ENCODE data around the gene F9. TPM values are rescaled to one million over a fixed set of nuclear protein-coding genes. Genes with fewer than 3 reads are reported as not detected.
"Not testable (repeated sequence)": the region's sequence is repeated elsewhere in the genome, so short reads cannot be mapped to it uniquely, and the experiment has no call there.

F9 gene
- total RNA-seq, 1 donor from 2014 or later: not detected

DNA sequence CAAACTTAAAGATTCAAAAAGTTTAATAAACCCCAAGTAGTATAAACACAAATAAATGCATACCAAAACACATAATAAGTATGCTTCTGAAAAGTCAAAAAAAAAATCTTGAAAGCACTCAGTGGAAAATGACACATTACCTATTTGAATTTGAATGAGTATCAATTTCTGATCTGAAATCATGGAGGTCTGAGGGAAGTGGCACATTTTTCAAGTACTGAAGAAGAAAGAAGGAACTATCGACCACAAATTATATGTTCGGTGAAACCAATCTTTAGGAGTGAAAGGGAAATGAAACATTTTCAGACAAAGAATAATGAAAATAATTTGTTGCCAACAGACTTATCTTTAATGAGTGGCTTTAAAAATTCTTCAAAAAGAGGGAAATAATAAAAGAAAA lies 12.1 kb upstream of the F9 start:
- H3K36me3 ChIP-seq (ENCODE audit: control insufficient read depth, insufficient read depth, low read length): no peaks in the 10 kb centered on the region
- DNase-seq (ENCODE audit: low read depth): no peak
- H3K4me3 ChIP-seq (ENCODE audit: low read depth, low read length): no peak overlapping the region
- TF ChIP-seq, protein P1, sequence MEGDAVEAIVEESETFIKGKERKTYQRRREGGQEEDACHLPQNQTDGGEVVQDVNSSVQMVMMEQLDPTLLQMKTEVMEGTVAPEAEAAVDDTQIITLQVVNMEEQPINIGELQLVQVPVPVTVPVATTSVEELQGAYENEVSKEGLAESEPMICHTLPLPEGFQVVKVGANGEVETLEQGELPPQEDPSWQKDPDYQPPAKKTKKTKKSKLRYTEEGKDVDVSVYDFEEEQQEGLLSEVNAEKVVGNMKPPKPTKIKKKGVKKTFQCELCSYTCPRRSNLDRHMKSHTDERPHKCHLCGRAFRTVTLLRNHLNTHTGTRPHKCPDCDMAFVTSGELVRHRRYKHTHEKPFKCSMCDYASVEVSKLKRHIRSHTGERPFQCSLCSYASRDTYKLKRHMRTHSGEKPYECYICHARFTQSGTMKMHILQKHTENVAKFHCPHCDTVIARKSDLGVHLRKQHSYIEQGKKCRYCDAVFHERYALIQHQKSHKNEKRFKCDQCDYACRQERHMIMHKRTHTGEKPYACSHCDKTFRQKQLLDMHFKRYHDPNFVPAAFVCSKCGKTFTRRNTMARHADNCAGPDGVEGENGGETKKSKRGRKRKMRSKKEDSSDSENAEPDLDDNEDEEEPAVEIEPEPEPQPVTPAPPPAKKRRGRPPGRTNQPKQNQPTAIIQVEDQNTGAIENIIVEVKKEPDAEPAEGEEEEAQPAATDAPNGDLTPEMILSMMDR (IDR thresholded peaks at IDR 0.05; ENCODE audit: insufficient read depth, low read length, poor library complexity, severe bottlenecking): no peak
- H3K27me3 ChIP-seq (ENCODE audit: control insufficient read depth, insufficient read depth, low read length): no peaks in the 10 kb centered on the region

DNA sequence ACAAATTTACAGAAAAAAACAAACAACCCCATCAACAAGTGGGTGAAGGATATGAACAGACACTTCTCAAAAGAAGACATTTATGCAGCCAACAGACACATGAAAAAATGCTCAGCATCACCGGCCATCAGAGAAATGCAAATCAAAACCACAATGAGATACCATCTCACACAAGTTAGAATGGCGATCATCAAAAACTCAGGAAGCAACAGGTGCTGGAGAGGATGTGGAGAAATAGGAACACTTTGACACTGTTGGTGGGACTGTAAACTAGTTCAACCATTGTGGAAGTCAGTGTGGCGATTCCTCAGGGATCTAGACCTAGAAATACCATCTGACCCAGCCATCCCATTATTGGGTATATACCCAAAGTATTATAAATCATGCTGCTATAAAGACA lies 1.7 kb upstream of the F9 start:
- not testable (repeated sequence) for H3K27me3 ChIP-seq (ENCODE audit: control insufficient read depth, insufficient read depth, low read length); DNase-seq (ENCODE audit: low read depth); H3K36me3 ChIP-seq (ENCODE audit: control insufficient read depth, insufficient read depth, low read length); H3K4me3 ChIP-seq (ENCODE audit: low read depth, low read length)

DNA sequence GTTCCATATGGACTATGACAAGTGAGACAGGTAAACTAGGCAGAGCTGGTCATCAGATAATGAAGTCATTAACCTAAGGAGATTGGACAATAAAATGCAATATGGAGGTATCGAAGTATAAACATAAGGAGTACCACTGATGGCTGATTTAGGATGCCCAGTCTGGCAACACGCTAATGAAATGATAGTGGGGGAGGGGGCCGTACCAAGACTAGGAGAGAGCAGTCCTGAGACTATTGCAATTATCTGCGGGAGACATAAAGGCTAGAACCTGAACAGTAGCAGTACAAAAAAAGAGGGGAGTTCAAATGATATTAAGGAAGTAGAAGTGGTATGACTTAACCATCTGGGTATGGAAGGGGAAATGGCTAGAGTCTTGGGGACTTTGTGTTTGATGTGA lies 2.3 kb downstream of the F9 start:
- H3K36me3 ChIP-seq (ENCODE audit: control insufficient read depth, insufficient read depth, low read length): no peaks in the 10 kb centered on the region
- TF ChIP-seq, protein P1 (IDR thresholded peaks at IDR 0.05; ENCODE audit: insufficient read depth, low read length, poor library complexity, severe bottlenecking): no peak

DNA sequence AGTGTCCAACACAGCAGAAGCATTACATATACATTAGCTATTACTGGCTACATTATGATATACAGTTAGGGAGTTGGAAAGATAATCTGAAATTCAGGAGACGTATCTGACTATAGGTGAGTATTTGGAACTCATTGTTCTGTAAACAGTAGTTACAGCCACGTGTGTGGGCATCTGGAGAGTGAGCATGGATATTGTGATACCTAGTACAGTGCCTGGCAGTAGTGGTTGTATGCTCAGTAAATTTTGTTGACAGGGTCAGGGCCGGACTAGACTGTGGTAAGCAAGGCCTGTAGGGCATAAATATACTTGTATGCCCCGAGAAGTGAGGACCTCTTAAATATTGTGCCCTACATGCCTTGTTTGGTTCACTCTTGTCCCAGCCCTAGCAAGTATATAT lies 2.9 kb downstream of the F9 start:
- H3K4me3 ChIP-seq (ENCODE audit: low read depth, low read length): no peak overlapping the region
- H3K36me3 ChIP-seq (ENCODE audit: control insufficient read depth, insufficient read depth, low read length): no peaks in the 10 kb centered on the region
- TF ChIP-seq, protein P1 (IDR thresholded peaks at IDR 0.05; ENCODE audit: insufficient read depth, low read length, poor library complexity, severe bottlenecking): no peak
- DNase-seq (ENCODE audit: low read depth): no peak
- no peaks in the 10 kb centered on the region for H3K27me3 ChIP-seq (ENCODE audit: control insufficient read depth, insufficient read depth, low read length)

More for the DNA sequence above, 2.3 kb downstream of the F9 start:
- Histone ChIP-seq H3K27me3 (ENCODE audit: control insufficient read depth, insufficient read depth, low read length) (no peaks in the 10 kb centered on the region), H3K4me3 (ENCODE audit: low read depth, low read length) (no peak overlapping the region)
- no peak for DNase-seq (ENCODE audit: low read depth)

DNA sequence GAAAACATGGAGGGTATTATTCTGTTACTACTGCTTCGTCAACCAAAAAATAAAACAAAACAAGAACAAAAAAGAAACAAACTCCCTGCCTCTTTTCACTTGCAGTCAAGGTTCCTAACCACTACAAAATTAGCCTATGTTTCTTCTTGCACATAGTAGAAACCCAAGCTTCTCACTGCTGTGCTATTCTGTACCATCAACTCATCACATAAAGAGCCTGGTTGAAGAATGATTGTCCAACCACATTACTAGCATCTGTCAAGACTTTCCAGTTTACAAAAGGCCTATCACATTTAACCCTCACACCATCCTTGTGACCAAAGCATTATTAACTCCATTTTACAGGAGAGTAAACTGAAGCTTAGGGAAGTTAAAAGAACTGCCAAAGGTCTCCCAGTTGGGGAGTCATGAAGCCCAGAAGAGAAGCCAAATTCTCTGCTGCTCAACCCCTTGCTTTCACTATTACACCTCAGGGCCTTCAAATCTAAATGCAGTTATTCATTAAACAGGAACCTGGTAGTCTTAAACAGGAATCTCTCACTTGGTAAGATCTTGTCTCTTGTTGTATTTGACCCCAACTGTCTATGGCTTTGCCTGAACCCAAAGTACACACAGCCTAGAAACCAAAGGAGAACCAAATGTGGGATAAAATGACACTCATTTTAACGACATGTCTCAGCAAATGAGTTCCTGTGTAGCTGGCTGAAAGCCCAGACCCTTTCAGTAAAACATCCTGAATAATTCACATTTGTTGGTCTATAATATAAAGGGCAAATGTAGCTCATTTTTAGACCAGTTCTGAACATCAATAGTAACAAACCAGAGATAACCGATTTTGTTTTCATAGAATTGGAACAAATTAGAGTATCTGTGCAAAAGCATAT lies 8.6 kb downstream of the F9 start:
- H3K36me3 ChIP-seq (ENCODE audit: control insufficient read depth, insufficient read depth, low read length): no peaks in the 10 kb centered on the region
- no peak for DNase-seq (ENCODE audit: low read depth)
- TF ChIP-seq, protein P1 (IDR thresholded peaks at IDR 0.05; ENCODE audit: insufficient read depth, low read length, poor library complexity, severe bottlenecking): no peak
- no peak overlapping the region for H3K4me3 ChIP-seq (ENCODE audit: low read depth, low read length)
- no peaks in the 10 kb centered on the region for H3K27me3 ChIP-seq (ENCODE audit: control insufficient read depth, insufficient read depth, low read length)

DNA sequence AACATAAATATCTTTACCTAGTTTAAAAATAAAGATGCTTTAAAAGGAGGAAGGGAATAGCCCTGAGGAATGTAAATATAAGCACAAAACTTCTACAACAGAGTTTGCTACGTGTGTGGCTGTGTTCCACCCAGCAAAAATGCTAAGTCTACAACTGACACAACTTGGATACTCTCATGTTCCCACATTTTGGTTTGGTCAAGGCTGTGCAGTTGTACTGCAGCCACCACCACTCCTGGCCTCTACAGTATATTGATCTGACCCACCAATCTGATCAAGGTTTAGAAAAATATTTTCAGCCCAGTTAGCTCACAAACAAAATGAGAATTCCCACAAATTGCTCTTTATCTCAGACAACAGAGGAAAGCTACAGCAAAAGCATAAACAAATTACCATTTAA lies 12.1 kb downstream of the F9 start:
- DNase-seq (ENCODE audit: low read depth): no peak
- H3K27me3 ChIP-seq (ENCODE audit: control insufficient read depth, insufficient read depth, low read length): no peaks in the 10 kb centered on the region
- H3K36me3 ChIP-seq (ENCODE audit: control insufficient read depth, insufficient read depth, low read length): no peaks in the 10 kb centered on the region
- TF ChIP-seq, protein P1 (IDR thresholded peaks at IDR 0.05; ENCODE audit: insufficient read depth, low read length, poor library complexity, severe bottlenecking): no peak
- no peak overlapping the region for H3K4me3 ChIP-seq (ENCODE audit: low read depth, low read length)
